M059J (cell line): ENCODE data around the gene BOK. TPM values are rescaled to one million over a fixed set of nuclear protein-coding genes. Genes with fewer than 3 reads are reported as not detected.

Experiments used
- DNase-seq: peaks from one replicate; pipeline ENCODE4 v3.0.0-alpha.2; 2012; ENCODE audit warnings: low read depth
- total RNA-seq: library from RNA; depleted of rRNA; stranded (reverse); fragments of >200 nt; shearing (Covaris generic); gene quantifications from 2 replicates; pipeline ENCODE4 v1.2.3, GENCODE V29; 2014; rRNA removed

The BOK gene
- total RNA-seq, 1 experiment from 2014 or later: 11.7 TPM

DNA sequence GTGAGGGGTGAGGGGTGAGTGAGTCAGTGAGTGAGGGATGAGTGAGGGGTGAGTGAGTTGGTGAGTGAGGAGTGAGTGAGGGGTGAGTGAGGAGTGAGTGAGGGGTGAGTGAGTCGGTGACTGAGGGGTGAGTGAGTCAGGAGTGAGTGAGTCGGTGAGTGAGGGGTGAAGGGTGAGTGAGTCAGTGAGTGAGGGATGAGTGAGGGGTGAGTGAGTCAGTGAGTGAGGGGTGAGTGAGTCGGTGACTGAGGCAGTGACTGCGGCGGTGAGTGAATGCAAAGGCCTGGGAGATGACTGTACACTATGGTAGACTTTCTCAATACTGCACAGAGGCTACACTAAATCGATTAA, 61.8 kb downstream of the BOK start:
- peak; percentile 10 for DNase-seq

Other genes with a start within 250 kb of the BOK start
- gene HDLBP, start 243.1 kb upstream of the BOK start, total RNA-seq: 233 and 426 TPM in 2 replicates
- 234 and 310 TPM in 2 replicates for gene SEPTIN2, start 242.8 kb upstream of the BOK start, total RNA-seq
- gene FARP2, start 202.5 kb upstream of the BOK start, total RNA-seq: 12.8 and 17.0 TPM in 2 replicates
- 110 and 133 TPM in 2 replicates for gene STK25, start 50.2 kb upstream of the BOK start, total RNA-seq
- gene THAP4, start 78.4 kb downstream of the BOK start, total RNA-seq: 22.2 and 25.9 TPM in 2 replicates
- 46.1 and 49.5 TPM in 2 replicates for gene ATG4B, start 78.9 kb downstream of the BOK start, total RNA-seq
- 40.6 and 49.3 TPM in 2 replicates for gene DTYMK, start 128.1 kb downstream of the BOK start, total RNA-seq
- gene ING5, start 143.3 kb downstream of the BOK start, total RNA-seq: 9.2 and 11.0 TPM in 2 replicates
- 3.5 and 6.1 TPM in 2 replicates for gene D2HGDH, start 175.9 kb downstream of the BOK start, total RNA-seq
- gene GAL3ST2, start 218.1 kb downstream of the BOK start, total RNA-seq: not detected in 2 replicates